ENCODE measurements around the gene RHBDD3.
"Not testable (repeated sequence)": the region's sequence is repeated elsewhere in the genome, so short reads cannot be mapped to it uniquely, and the experiment has no call there.

The RHBDD3 gene

GRCh38 chr22:29243874-29244446 is 23.8 kb downstream of the RHBDD3 start:
- Histone ChIP-seq H3K4me1 (ENCODE audit: insufficient read depth, low read length) (no peaks in the 10 kb centered on the region), H3K36me3 (ENCODE audit: insufficient read depth, low read length) (no peaks in the 10 kb centered on the region), H3K27ac (ENCODE audit: low read depth, low read length) (no peak overlapping the region), H3K27me3 (ENCODE audit: insufficient read depth, low read length) (no peaks in the 10 kb centered on the region), H3K4me3 (ENCODE audit: low read length) (no peak overlapping the region), H3K9ac (ENCODE audit: low read depth, low read length) (no peak overlapping the region), H3K9me3 (ENCODE audit: insufficient read depth, low read depth, low read length) (peaks cover 10% of the 10 kb centered on the region; the same call in 1 of the 2 replicates)
- 92% methylated on average over 11 of the region's 11 CpGs for WGBS

- peaks cover 10% of the 10 kb centered on the region; the same call in 1 of the 2 replicates for H3K9me3 ChIP-seq (ENCODE audit: insufficient read depth, low read depth, low read length)
- not testable (repeated sequence) for H3K4me1 ChIP-seq (ENCODE audit: insufficient read depth, low read length); H3K27ac ChIP-seq (ENCODE audit: low read depth, low read length); H3K9ac ChIP-seq (ENCODE audit: low read depth, low read length); H3K4me3 ChIP-seq (ENCODE audit: low read length); H3K27me3 ChIP-seq (ENCODE audit: insufficient read depth, low read length); H3K36me3 ChIP-seq (ENCODE audit: insufficient read depth, low read length)
- 92% methylated on average over 9 of the region's 9 CpGs for whole genome bisulfite sequencing
These were observed 27.3 kb downstream of the RHBDD3 start for GRCh38 chr22:29240481-29240880.

GRCh38 chr22:29233277-29233877 is 34.4 kb downstream of the RHBDD3 start:
- 97% methylated on average over 1 of the region's 1 CpG for WGBS
- Histone ChIP-seq H3K4me1 (ENCODE audit: insufficient read depth, low read length) (no peaks in the 10 kb centered on the region), H3K4me3 (ENCODE audit: low read length) (no peak overlapping the region), H3K9me3 (ENCODE audit: insufficient read depth, low read depth, low read length) (peaks cover 5% of the 10 kb centered on the region; the same call in 1 of the 2 replicates), H3K36me3 (ENCODE audit: insufficient read depth, low read length) (no peaks in the 10 kb centered on the region), H3K27me3 (ENCODE audit: insufficient read depth, low read length) (no peaks in the 10 kb centered on the region), H3K27ac (ENCODE audit: low read depth, low read length) (no peak overlapping the region), H3K9ac (ENCODE audit: low read depth, low read length) (no peak overlapping the region)

GRCh38 chr22:29231971-29232959 is 35.5 kb downstream of the RHBDD3 start:
- Histone ChIP-seq H3K9me3 (ENCODE audit: insufficient read depth, low read depth, low read length) (peaks cover 5% of the 10 kb centered on the region; the same call in 1 of the 2 replicates), H3K4me3 (ENCODE audit: low read length) (no peak overlapping the region), H3K27ac (ENCODE audit: low read depth, low read length) (no peak overlapping the region), H3K36me3 (ENCODE audit: insufficient read depth, low read length) (no peaks in the 10 kb centered on the region), H3K9ac (ENCODE audit: low read depth, low read length) (no peak overlapping the region), H3K27me3 (ENCODE audit: insufficient read depth, low read length) (no peaks in the 10 kb centered on the region), H3K4me1 (ENCODE audit: insufficient read depth, low read length) (no peaks in the 10 kb centered on the region)
- 86% methylated on average over 22 of the region's 22 CpGs for WGBS

GRCh38 chr22:29230972-29231875 is 36.6 kb downstream of the RHBDD3 start:
- H3K4me1 ChIP-seq (ENCODE audit: insufficient read depth, low read length), result no peaks in the 10 kb centered on the region
- H3K9me3 ChIP-seq (ENCODE audit: insufficient read depth, low read depth, low read length), result peaks cover 5% of the 10 kb centered on the region; the same call in 1 of the 2 replicates
- H3K9ac ChIP-seq (ENCODE audit: low read depth, low read length), result no peak overlapping the region
- H3K36me3 ChIP-seq (ENCODE audit: insufficient read depth, low read length), result no peaks in the 10 kb centered on the region
- no peak overlapping the region for H3K27ac ChIP-seq (ENCODE audit: low read depth, low read length)
- WGBS, result 95% methylated on average over 18 of the region's 19 CpGs
- no peaks in the 10 kb centered on the region for H3K27me3 ChIP-seq (ENCODE audit: insufficient read depth, low read length)
- H3K4me3 ChIP-seq (ENCODE audit: low read length), result no peak overlapping the region

GRCh38 chr22:29226351-29226981 is 41.3 kb downstream of the RHBDD3 start:
- Histone ChIP-seq H3K9ac (ENCODE audit: low read depth, low read length) (no peak overlapping the region), H3K27ac (ENCODE audit: low read depth, low read length) (no peak overlapping the region), H3K36me3 (ENCODE audit: insufficient read depth, low read length) (no peaks in the 10 kb centered on the region), H3K27me3 (ENCODE audit: insufficient read depth, low read length) (no peaks in the 10 kb centered on the region), H3K9me3 (ENCODE audit: insufficient read depth, low read depth, low read length) (no peaks in the 10 kb centered on the region), H3K4me3 (ENCODE audit: low read length) (no peak overlapping the region), H3K4me1 (ENCODE audit: insufficient read depth, low read length) (no peaks in the 10 kb centered on the region)
- WGBS, result 92% methylated on average over 11 of the region's 11 CpGs

- H3K9me3 ChIP-seq (ENCODE audit: insufficient read depth, low read depth, low read length), result no peaks in the 10 kb centered on the region
- no peak overlapping the region for H3K4me3 ChIP-seq (ENCODE audit: low read length)
- peaks cover under 1% of the 10 kb centered on the region; the same call in 1 of the 2 replicates for H3K4me1 ChIP-seq (ENCODE audit: insufficient read depth, low read length)
- no peaks in the 10 kb centered on the region for H3K27me3 ChIP-seq (ENCODE audit: insufficient read depth, low read length)
- no peaks in the 10 kb centered on the region for H3K36me3 ChIP-seq (ENCODE audit: insufficient read depth, low read length)
- H3K9ac ChIP-seq (ENCODE audit: low read depth, low read length), result no peak overlapping the region
- no peak overlapping the region for H3K27ac ChIP-seq (ENCODE audit: low read depth, low read length)
- 70% methylated on average over 16 of the region's 16 CpGs for WGBS
These were observed 42.2 kb downstream of the RHBDD3 start for GRCh38 chr22:29225422-29226090.

GRCh38 chr22:29224859-29225410 is 42.8 kb downstream of the RHBDD3 start:
- Histone ChIP-seq H3K36me3 (ENCODE audit: insufficient read depth, low read length) (no peaks in the 10 kb centered on the region), H3K4me3 (ENCODE audit: low read length) (no peak overlapping the region), H3K9me3 (ENCODE audit: insufficient read depth, low read depth, low read length) (no peaks in the 10 kb centered on the region), H3K27ac (ENCODE audit: low read depth, low read length) (no peak overlapping the region), H3K9ac (ENCODE audit: low read depth, low read length) (no peak overlapping the region; the same call in 1 of the 2 replicates), H3K27me3 (ENCODE audit: insufficient read depth, low read length) (no peaks in the 10 kb centered on the region), H3K4me1 (ENCODE audit: insufficient read depth, low read length) (peaks cover 6% of the 10 kb centered on the region)
- 92% methylated on average over 7 of the region's 7 CpGs for WGBS

- Histone ChIP-seq H3K9me3 (ENCODE audit: insufficient read depth, low read depth, low read length) (no peaks in the 10 kb centered on the region), H3K36me3 (ENCODE audit: insufficient read depth, low read length) (no peaks in the 10 kb centered on the region), H3K4me3 (ENCODE audit: low read length) (no peak overlapping the region), H3K4me1 (ENCODE audit: insufficient read depth, low read length) (peaks cover 6% of the 10 kb centered on the region), H3K27me3 (ENCODE audit: insufficient read depth, low read length) (no peaks in the 10 kb centered on the region), H3K27ac (ENCODE audit: low read depth, low read length) (no peak overlapping the region), H3K9ac (ENCODE audit: low read depth, low read length) (no peak overlapping the region)
- 85% methylated on average over 18 of the region's 19 CpGs for WGBS
These were observed 43.5 kb downstream of the RHBDD3 start for GRCh38 chr22:29224121-29224858.

All from HUES64 (cell line).